Upper lobe of left lung (tissue), 4 donors: Measurements from ENCODE around the gene AGAP3.

ENCODE experiments used
- EP300 ChIP-seq, 4 donors: sonication (generic); formaldehyde crosslinking; IDR thresholded peaks; one replicate each; pipeline ENCODE4 v1.5.1; 2017; ENCODE audit warnings: antibody characterized with exemption in 4 of 4, control low read depth in 2 of 4
- POLR2A ChIP-seq, 4 donors: fragments of 450-650 bp; IDR thresholded peaks; one replicate each; pipeline ENCODE4 v1.5.1; 2016 to 2017; ENCODE audit warnings: antibody characterized with exemption in 4 of 4, mild to moderate bottlenecking in 2 of 4
- POLR2AphosphoS5 ChIP-seq, 2 donors: sonication (generic); formaldehyde crosslinking; IDR thresholded peaks; one replicate each; pipeline ENCODE4 v1.5.1; 2017; ENCODE audit warnings: antibody characterized with exemption in 2 of 2
- TF ChIP-seq, protein P1 (sequence below), 6 experiments: fragments of 450-650 bp in 4 of 6; fragments of 200-600 bp in 2 of 6; sonication (generic) in 2 of 6; IDR thresholded peaks; one replicate each; pipeline ENCODE4 v1.5.1; 2016 to 2019; ENCODE audit warnings: antibody characterized with exemption in 6 of 6

DNA sequence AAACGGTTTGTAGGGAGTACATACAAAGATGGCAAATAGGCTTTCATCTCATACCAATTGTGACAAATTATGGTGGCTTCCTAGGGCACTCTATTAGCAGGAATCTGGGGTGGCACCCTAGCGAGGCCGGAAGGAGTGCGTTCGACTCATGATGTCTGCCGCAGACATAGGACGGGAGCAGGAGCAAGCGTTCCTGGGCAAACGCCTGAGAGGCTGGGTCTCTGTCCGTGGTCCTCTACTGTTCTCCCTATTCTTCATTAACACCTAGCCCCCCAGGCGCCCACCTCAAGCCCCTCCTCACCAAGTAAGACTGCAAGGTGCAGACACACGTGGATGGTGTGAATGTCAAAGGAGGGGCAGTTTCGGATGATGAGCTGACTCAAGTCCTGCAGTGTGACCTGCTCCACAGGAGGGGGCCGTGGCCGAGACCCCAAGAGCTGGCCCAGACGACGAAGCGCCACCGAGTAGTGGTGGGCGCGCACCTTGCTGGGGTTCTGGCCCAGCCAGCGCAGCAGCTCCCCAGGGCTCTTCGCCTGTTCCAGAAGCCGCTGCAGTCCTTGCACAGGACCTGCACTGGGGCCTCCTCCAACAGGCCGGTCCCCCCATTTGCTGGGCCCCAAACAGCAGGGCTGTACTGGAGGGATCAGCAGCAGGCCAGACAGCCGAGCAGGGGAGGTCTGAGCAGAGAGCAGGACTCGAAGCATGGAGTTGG is 6.9 kb upstream of the AGAP3 start:
- TF ChIP-seq, protein P1, sequence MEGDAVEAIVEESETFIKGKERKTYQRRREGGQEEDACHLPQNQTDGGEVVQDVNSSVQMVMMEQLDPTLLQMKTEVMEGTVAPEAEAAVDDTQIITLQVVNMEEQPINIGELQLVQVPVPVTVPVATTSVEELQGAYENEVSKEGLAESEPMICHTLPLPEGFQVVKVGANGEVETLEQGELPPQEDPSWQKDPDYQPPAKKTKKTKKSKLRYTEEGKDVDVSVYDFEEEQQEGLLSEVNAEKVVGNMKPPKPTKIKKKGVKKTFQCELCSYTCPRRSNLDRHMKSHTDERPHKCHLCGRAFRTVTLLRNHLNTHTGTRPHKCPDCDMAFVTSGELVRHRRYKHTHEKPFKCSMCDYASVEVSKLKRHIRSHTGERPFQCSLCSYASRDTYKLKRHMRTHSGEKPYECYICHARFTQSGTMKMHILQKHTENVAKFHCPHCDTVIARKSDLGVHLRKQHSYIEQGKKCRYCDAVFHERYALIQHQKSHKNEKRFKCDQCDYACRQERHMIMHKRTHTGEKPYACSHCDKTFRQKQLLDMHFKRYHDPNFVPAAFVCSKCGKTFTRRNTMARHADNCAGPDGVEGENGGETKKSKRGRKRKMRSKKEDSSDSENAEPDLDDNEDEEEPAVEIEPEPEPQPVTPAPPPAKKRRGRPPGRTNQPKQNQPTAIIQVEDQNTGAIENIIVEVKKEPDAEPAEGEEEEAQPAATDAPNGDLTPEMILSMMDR (IDR thresholded peaks at IDR 0.05): no peak
- TF ChIP-seq POLR2A (IDR thresholded peaks at IDR 0.05): no peak
- no peak for TF ChIP-seq EP300 (IDR thresholded peaks at IDR 0.05)
- no peak for TF ChIP-seq POLR2AphosphoS5 (IDR thresholded peaks at IDR 0.05)
